NCI-H82 treated with DMSO at 0.1 percent for 48 hours (cell line): ENCODE measurements around the gene CABP4.

Source experiments
- DNase-seq: peaks from one replicate; lab custom pipeline; 2025; ENCODE audit not compliant: unreplicated experiment; lab: John Stamatoyannopoulos, UW

CABP4 gene

DNA sequence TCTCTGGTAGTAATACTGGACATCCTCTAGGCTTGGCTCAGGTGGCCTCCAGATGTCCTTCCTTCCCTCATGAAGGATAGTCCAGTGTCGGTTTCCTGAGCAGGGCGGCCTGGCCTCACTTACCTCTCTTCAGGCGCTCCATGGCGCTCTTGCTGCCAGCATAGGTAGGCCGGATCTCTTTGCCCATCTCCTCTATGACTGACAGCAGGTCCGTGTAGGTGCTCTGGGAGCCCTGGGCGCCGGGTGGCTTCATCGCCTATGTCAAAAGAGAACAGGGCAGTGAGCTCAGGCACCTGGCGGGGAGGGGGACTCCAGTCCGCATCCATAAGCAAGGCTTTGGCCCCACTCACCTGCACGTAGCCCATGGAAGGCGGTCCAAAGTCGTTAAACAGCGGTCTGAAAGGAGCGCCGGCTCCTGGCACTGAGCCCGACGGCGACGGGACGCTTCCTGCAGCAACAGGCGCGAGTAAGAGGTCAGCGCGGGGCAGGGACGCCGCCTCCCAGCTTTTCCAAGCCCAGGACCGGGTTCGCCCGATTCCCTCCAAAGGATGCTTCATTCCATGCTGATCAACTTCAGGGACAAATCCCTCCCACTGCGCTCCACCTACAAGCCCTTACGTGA lies 52.2 kb downstream of the CABP4 start:
- no peak for DNase-seq

DNA sequence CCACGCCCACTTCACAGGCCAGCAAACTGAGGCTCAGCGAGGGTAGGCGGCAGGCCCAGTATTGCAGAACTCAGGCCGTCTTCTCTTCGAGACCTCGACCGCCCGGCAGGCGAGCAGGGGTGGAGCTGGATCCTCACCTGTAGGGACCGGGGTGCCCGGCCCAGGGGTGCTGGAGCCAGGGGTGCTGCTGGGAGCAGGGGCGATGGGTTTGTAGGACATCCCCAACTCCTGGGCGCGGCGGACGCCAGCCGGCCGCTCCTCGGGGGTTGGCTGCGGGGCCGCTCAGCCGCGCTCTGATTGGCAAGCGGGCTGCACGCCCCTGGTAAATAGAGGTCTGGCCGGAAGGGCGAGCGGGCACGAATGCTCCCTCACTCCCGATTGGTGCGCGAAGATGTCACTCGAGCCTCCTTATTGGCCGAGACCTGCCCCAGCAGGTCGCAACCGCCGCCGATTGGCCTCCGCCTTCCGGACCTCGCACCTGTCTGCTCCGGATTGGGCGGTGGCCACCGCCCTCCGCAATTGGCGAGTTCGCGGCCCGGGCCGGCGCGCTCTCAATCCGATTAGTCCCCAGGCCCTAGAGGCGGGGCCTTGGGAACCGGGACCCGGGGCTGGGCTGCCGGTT lies 52.8 kb downstream of the CABP4 start, which contains the start of gene CDK2AP2:
CDK2AP2 (minus strand) TSS at position 299 of the 622 bp plus-strand sequence; CDS start at position 219, 80 bp downstream.
- peak; percentile 88 for DNase-seq

DNA sequence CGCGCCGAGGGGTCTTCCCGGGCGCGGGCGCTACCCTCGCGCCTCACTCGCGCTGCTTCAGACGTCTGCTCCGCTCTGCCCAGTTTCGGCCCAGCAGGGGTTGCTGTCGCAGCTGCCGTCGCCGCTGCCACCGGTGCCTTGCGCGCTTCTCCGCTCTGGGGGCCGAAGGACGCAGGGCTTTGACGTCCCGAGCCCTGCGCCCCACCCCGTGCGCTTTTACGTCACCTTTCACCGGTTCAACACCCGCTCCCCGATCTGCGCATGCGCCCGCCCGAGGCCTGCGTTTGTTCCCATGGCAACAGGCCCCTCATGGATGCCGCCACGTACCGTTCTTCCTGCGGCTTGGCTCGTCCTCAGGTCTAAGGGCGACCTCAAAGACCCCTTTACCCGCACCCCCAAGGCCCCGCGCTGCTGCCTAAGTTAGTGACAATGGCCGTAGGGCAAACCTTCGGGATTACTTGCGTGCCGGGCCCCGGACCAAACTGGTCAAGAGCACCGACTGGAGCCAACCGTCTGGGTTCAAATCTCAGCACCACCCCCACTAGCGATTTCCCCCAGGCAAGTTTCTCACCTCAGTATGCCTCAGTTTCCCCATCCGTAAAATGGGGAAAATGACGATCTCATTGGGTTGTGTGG lies 53.5 kb downstream of the CABP4 start:
- peak; percentile 85 for DNase-seq

DNA sequence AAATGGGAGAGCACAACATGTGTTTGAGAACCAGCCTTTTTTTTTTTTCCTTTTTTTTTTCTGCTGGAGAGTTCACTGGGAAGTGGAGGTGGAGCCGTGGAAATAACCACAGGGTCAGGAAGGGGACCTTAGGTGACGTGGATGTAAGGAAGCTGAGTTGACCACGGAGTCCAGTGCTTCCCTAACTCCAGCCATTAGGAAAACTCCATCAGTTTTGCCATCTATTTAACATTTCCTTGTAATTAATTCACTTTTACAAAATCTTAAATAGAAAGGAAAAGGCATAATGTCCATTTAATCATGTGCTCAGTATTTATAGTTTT lies 54.8 kb downstream of the CABP4 start:
- DNase-seq, result no peak
